Activated T-cell treated with anti-CD3 and anti-CD28 coated beads for 4 hours (primary cell): ENCODE measurements around the gene SLC25A2.

ENCODE experiments used
- DNase-seq: peaks from one replicate; pipeline ENCODE4 v3.0.0-alpha.2; 2020

SLC25A2 gene

DNA sequence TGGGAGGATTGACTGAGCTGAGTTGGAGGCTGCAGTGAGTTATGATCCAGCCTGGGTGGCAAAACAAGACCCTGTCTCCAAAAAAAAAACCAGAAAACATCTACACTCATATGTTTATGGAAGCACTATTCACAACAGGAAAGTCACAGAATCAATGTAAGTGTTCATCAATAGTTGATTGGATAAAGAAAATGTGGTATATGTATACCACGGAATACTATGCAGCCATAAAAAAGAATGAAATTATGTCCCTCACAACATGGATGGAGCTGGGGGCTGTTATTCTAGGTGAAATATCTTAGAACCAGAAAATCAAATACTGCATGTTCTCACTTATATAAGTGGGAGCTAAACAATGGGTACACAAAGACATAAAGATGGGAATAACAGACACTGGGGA is 2.8 kb upstream of the SLC25A2 start:
- DNase-seq, result no peak

DNA sequence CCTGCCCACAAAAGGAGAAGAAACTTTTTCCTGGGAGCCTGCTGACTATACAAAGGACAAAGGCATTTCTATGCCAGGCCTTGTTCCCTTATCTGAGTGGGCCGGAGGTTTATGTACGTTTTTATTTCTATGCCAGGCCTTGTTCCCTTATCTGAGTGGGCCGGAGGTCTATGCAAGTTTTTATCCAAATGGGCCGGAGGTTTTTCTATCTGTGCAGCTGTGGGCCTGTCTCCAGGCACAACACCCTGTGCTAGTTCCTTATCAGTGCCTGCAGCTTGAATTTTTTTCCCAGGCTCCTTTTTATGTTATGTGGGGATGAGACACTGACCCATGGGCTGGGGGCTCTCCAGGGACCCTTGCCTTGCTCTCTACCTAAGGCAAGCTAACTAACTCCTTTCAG is 5.5 kb downstream of the SLC25A2 start:
- no peak for DNase-seq

DNA sequence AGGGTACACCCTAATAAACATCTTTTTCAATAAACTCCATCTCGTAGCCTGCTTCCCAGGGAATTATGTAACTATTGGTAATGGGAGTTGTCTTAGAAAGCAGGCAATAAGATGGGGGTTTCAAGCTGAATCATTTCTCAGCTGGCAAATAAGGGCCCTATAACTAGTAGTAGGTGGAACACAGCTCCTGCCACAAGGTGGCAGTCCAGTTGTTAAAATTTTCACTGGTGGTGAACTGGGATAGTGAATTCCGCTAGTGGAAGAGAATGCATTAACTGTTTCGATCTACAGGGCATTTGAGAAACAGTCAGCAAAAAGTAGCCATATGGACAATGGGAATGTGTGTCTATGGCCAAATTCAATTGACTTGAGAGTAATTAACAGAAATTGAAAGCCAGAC is 30.9 kb downstream of the SLC25A2 start:
- no peak for DNase-seq

DNA sequence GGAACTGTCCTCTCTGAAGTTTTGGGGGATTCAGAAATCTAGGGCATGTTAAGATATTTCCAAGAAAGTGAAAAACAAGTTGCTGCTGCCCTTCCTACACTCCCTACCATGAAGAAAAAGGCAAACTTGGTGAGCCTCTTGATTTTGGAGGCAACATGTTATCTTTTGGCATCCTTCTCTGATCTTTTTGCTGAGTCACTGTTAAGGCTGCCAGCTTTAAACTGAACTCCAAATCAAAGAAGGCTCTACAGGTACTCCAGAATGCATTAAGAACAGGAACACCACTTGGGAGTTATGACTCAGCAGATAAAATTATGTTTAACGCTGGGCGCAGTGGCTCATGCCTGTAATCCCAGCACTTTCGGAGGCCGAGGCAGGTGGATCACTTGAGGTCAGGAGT is 34.7 kb downstream of the SLC25A2 start:
- DNase-seq, result no peak

DNA sequence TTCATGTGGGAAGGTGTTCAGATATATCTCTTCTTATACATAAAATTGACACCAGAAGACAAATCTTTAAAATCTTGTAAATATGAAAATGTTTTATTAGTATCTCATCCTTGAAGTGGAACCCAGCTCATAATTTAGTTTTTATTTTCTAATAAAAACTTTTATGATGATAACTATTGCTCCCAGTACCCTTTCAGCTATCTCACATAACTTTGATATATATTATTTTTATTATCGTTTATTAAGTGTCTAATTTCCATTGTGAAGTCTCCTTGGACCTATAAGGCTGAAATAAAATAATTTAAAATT is 42.7 kb downstream of the SLC25A2 start:
- DNase-seq, result no peak

DNA sequence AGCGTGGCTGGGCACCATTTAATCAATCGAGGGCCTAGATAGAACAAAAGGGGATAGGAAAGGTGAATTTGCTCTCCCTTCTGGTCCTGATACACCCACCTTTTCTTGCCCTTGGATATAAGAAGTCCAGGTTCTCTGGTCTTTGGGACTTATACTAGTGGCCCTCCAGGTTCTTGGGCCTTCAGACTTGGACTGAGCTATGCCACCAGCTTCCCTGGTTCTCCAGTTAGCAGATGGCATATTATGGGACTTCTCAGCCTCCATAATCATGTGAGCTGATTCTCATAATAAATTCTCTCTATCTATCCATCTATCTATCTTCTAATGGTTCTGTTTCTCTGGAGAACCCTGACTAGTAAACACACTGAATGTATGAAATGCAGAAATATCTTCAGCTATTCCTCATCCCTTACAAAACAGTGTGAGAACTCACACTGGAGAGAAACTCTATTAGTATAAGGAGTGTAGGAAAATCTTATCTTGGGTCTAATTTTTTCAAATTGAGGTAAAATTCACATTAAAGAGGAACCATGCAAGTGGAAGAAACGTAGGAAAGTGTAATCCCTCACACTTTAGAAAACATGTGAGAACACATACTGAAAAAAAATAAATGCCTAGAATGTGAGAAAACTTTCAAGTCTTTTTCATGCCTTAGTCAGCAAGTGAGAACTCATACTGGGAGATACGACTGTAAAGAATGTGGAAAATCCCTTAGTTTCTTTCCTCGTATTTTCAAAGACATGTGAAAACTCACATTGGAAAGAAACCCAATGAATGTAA is 43.2 kb downstream of the SLC25A2 start:
- DNase-seq, result no peak

DNA sequence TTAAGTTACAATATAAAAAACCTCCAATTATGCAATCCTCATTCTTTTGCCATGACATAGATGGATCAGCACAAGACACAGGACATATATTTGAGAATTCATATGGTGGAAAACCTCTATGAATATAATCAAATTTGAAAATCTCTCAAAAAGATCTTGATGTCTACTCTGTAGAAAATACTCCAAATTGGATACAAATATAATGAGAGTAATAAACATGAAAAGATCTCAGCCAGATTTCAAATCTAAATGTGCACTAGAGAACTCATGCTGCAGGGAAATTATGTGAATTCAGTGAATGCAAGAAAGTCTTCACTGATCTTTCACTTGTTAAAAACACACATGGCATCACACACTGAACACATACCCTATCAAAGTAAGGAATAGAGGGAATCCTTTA is 44.9 kb downstream of the SLC25A2 start:
- no peak for DNase-seq

DNA sequence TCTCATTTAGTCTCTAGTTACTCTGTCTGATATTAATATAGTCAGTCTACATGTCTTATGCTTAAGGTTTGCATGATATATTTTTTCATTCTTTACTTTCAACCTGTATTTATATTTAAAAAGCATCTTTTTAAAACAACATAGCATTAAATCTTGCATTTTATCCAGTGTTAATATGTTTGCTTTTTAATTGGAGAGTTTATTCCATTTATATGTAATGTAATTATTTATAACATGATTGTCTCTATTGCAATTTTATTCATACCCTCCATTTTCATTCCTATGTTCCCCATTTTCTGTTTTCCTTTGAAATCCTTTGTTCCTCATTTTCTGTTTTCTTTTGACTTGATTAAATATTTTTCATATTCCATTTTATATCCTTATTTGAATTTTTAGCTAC is 45.4 kb downstream of the SLC25A2 start:
- DNase-seq, result no peak
